Common myeloid progenitor, CD34-positive (primary cell): ENCODE measurements around the gene RDH14.

Source experiments
- CTCF ChIA-PET: fragments of 350-600 bp; sonication (Branson Sonifier 250); formaldehyde crosslinking; loops from one replicate; lab custom pipeline; 2021; ENCODE audit warnings: antibody characterized with exemption; lab: Charles Lee
- POLR2A ChIA-PET: fragments of 350-600 bp; sonication (Branson Sonifier 250); formaldehyde crosslinking; loops from one replicate; lab custom pipeline; 2021; ENCODE audit warnings: antibody characterized with exemption; lab: Charles Lee
- DNase-seq, 3 donors: peaks; one replicate each; pipeline versions ENCODE4 v3.0.0 to v3.0.0-alpha.2; 2013
- H3K27ac ChIP-seq, 2 experiments: 1 replicate in 1 of 2; 2 replicates in 1 of 2; pipeline ENCODE4 v1.7.0; 2013; ENCODE audit warnings: inconsistent platforms in 2 of 2, low read length in 2 of 2, mild to moderate bottlenecking in 2 of 2, low read depth in 1 of 2, moderate library complexity in 1 of 2; ENCODE audit not compliant: severe bottlenecking in 2 of 2, insufficient read depth in 1 of 2, poor library complexity in 1 of 2
- H3K27me3 ChIP-seq, 5 experiments: replicated peaks in 2 of 5; 1 replicate in 3 of 5; 2 replicates in 2 of 5; pipeline versions ENCODE4 v1.6.1 to v1.7.0; 2013; ENCODE audit warnings: low read length in 4 of 5, mild to moderate bottlenecking in 2 of 5, moderate library complexity in 2 of 5, inconsistent platforms in 1 of 5; ENCODE audit not compliant: insufficient read depth in 5 of 5, control insufficient read depth in 4 of 5
- H3K36me3 ChIP-seq, 4 experiments: 1 replicate in 2 of 4; 2 replicates in 2 of 4; pipeline versions ENCODE4 v1.6.1 to v1.7.0; 2013; ENCODE audit warnings: low read length in 3 of 4, control low read depth in 1 of 4, mild to moderate bottlenecking in 1 of 4; ENCODE audit not compliant: control insufficient read depth in 4 of 4, insufficient read depth in 4 of 4
- H3K4me1 ChIP-seq, 4 experiments: 1 replicate in 3 of 4; 2 replicates in 1 of 4; pipeline versions ENCODE4 v1.6.1 to v1.7.1; 2013; ENCODE audit warnings: low read length in 3 of 4, mild to moderate bottlenecking in 3 of 4, control low read depth in 1 of 4, inconsistent platforms in 1 of 4, moderate library complexity in 1 of 4; ENCODE audit not compliant: control insufficient read depth in 4 of 4, insufficient read depth in 4 of 4; ENCODE audit errors: control extremely low read depth in 1 of 4
- H3K4me3 ChIP-seq, 7 experiments: 1 replicate in 4 of 7; 2 replicates in 3 of 7; pipeline versions ENCODE4 v1.5.1 to v1.7.0; 2013; ENCODE audit warnings: mild to moderate bottlenecking in 7 of 7, low read length in 6 of 7, moderate library complexity in 6 of 7, inconsistent platforms in 2 of 7, low read depth in 2 of 7, control low read depth in 1 of 7; ENCODE audit not compliant: insufficient read depth in 4 of 7, control insufficient read depth in 1 of 7; ENCODE audit errors: extremely low read depth in 1 of 7
- H3K9me3 ChIP-seq, 5 experiments: 1 replicate in 4 of 5; 2 replicates in 1 of 5; pipeline versions ENCODE4 v1.6.1 to v1.7.1; 2013; ENCODE audit warnings: low read length in 4 of 5, mild to moderate bottlenecking in 2 of 5, inconsistent platforms in 1 of 5, low read depth in 1 of 5, moderate library complexity in 1 of 5; ENCODE audit not compliant: control insufficient read depth in 4 of 5, insufficient read depth in 2 of 5; ENCODE audit errors: control extremely low read depth in 1 of 5
- WGBS: methylation state at CpG from one replicate; pipeline ENCODE4 v1.1.5; 2013; ENCODE audit not compliant: insufficient coverage; 5-methylcytosine and 5-hydroxymethylcytosine counted together

The RDH14 gene

DNA sequence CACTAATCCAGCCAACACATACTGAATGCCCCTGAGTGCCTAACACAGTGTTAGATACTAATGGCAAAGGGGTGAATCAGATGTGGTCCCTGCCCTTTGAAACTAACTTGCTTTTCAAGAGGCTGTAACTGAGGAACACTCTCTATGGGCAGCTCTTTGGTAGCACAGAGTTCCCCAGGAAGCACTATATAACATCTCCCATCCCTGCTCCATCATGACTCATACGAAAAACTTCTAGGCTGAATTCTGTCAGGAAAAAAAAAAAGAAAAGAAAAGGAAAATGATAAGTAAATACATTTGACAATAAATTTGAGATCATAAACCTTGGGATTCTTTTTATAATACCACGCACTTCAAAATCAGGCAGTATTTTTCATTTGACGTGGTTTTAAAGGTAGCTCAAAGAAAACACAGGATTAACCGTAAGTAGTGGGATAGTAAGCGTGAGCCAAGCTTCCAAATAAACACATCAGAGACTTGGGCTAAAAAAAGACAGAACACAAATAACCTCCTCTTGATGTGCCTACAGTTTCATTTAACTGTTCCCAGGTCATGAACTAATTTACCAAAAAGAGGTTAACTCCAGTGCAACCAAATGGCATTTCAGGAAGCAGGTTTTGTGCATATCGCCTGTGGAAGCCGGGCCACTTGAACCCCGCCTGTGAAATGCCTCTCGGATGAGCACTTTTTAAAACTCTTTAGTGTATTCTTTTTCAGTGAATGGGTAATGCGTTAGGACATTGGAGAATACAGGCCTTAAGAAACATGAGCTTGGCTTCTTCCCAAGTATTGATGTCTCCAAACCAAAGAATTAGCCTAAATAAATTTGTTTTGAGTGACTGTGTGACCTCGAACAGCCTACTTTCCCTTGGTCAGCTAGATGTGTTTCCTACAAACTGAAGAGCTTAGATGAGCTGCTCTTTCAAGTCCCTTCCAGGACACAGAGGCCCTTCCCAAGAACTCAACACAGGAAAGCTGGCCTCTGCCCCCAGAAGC lies 42.0 kb downstream of the RDH14 start:
- no peak for DNase-seq
- H3K27me3 ChIP-seq = peaks cover 0 to 15% (median 9%) of the 10 kb centered on the region in 5 experiments
- no peak overlapping the region for H3K4me3 ChIP-seq
- peaks cover 0 to 2% (median 0%) of the 10 kb centered on the region in 4 experiments for H3K4me1 ChIP-seq
- 88% methylated on average over 3 of the region's 11 CpGs for WGBS
- H3K9me3 ChIP-seq = no peaks in the 10 kb centered on the region
- ChIA-PET CTCF (interaction anchor here (1.1 to 3.7 kb wide), 4 partner anchors 10 to 1345 kb away, joined by 3 to 24 read pairs (median 4); no protein-coding TSS in a partner anchor), POLR2A (no interaction called here)
- no peak overlapping the region for H3K27ac ChIP-seq
- no peaks in the 10 kb centered on the region for H3K36me3 ChIP-seq

- DNase-seq = no peak
- Histone ChIP-seq H3K4me3 (no peak overlapping the region), H3K36me3 (no peaks in the 10 kb centered on the region), H3K9me3 (no peaks in the 10 kb centered on the region), H3K27ac (no peak overlapping the region), H3K27me3 (peaks cover 0 to 15% (median 9%) of the 10 kb centered on the region in 5 experiments), H3K4me1 (peaks cover 0 to 2% (median 0%) of the 10 kb centered on the region in 4 experiments)
- ChIA-PET CTCF (interaction anchor here (1.1 kb wide), 1 partner anchor 85 kb away, joined by 4 read pairs; no protein-coding TSS in a partner anchor), POLR2A (no interaction called here)
- 67% methylated on average over 1 of the region's 1 CpG for WGBS
Measured at GRCh38 chr2:18517386-18517785, 43.1 kb downstream of the RDH14 start.

DNA sequence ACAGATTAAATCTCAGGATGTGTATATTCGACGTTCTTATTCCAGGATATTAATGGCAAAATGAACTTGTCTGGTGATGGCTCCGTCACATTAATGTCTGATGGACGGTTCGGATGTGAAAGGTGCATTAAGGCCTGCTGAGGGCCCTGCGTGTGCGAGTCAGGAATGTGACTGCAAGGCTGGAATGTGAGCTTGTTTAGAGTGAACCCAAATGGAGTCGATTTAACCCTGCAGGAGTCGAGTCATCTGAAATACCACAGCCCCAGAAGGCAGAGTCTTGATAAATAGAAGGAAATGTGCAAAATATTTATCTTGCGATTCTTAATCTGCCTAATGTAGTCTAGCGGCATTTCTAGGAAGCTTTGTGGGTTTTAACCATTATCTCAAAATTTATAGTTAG lies 44.3 kb downstream of the RDH14 start:
- DNase-seq = peak; percentile 19 to 65 (median 34)
- CTCF ChIA-PET = no interaction called here
- Histone ChIP-seq H3K4me1 (peaks cover 0 to 2% (median 0%) of the 10 kb centered on the region in 4 experiments), H3K36me3 (no peaks in the 10 kb centered on the region), H3K9me3 (no peaks in the 10 kb centered on the region), H3K4me3 (no peak overlapping the region), H3K27me3 (peaks cover 0 to 15% (median 9%) of the 10 kb centered on the region in 5 experiments), H3K27ac (no peak overlapping the region)
- 69% methylated on average over 8 of the region's 11 CpGs for WGBS
- POLR2A ChIA-PET = interaction anchor here (0.7 kb wide), 1 partner anchor 44 kb away, joined by 3 read pairs; the partner anchor contains the start of gene RDH14

DNA sequence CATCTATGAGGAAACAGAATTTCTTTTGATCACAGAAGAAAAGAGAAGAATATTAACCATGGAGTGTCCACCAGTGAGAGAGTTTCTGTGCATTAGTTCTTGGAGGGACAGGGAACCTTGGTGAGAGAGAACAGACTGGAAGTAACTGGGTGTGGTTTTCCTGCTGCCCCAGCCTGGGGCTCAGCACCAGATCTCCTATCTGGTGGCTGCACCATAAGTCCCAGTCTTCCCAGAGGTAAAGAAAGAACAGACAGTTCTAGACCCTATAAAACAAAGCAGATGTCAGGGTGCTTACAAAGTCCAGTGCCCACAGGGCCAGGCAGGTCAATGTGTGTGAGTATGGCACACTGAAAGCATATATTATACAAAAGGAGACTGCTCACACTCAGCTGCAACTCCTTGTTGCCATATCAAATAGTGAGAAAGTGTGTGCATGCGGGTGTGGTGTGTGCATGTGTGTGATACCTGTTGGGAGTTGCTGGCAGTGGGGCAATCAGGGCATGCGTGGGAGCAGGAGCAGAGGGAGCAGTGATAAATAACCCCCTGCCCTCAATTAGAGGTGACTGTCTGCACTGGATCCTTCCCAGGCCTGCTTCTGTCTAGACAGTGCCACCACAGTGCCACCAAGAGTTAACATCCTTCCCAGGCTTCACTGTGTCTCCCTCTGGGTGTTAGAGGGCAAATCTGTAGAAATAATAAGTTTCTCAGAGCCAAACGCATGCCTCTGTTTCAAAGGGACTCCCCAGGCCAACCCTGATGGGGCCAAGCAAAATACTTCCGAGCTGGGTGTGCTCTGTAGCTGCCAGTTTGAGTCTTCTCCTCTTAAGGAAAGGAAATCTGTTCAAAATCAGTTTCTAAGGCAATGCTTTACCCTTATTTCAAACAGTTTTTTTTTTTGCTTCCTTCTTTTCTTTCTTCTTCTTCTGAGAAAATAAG lies 45.7 kb downstream of the RDH14 start:
- ChIA-PET CTCF (interaction anchor here (0.7 kb wide), 1 partner anchor 836 kb away, joined by 3 read pairs; no protein-coding TSS in a partner anchor), POLR2A (no interaction called here)

GRCh38 chr2:18510775-18511174 lies 49.7 kb downstream of the RDH14 start:
- Histone ChIP-seq H3K4me3 (no peak overlapping the region), H3K9me3 (no peaks in the 10 kb centered on the region), H3K4me1 (peaks cover 0 to 2% (median 0%) of the 10 kb centered on the region in 4 experiments), H3K36me3 (no peaks in the 10 kb centered on the region), H3K27me3 (peaks cover 0 to 10% (median 0%) of the 10 kb centered on the region in 5 experiments), H3K27ac (no peak overlapping the region)
- no CpG with 5 or more reads among the region's 2 CpGs for WGBS
- CTCF ChIA-PET = interaction anchor here (1.0 kb wide), 1 partner anchor 25 kb away, joined by 3 read pairs; no protein-coding TSS in a partner anchor
- DNase-seq = no peak
- POLR2A ChIA-PET = no interaction called here

More for the DNA sequence above, 45.7 kb downstream of the RDH14 start:
- no peak overlapping the region for H3K27ac ChIP-seq
- no peak for DNase-seq
- no peak overlapping the region for H3K4me3 ChIP-seq
- H3K27me3 ChIP-seq = peaks cover 0 to 20% (median 9%) of the 10 kb centered on the region in 5 experiments
- no peaks in the 10 kb centered on the region for H3K36me3 ChIP-seq
- 95% methylated on average over 2 of the region's 4 CpGs for WGBS
- H3K9me3 ChIP-seq = no peaks in the 10 kb centered on the region
- H3K4me1 ChIP-seq = peaks cover 0 to 2% (median 0%) of the 10 kb centered on the region in 4 experiments

DNA sequence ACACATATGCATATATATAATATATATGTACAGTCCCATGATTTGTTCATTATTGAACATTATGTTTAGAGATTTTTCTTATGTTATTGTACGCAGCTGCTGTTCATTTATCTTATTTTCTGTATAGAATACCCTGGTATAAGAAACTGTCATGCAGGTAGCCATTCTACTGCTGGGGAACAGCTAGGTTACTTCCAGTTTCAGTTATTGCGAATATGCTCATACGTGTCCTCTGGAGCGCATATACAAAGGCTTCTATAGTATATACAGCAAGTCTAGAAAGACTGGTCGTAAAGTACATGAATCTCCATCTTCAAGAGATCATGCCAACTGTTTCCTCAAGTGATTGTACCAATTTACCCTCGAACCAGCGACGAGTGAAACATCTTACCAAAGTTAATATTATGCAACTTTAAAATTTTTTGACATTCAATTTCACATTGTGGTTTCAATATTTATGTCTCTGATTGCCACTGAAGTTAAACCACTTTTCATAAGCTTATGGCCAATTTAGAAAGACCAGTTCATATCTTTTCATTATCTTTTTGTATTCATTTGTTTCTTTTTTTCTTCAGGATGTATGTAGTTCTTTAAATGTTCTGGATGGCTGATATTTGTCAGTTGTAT lies 53.5 kb downstream of the RDH14 start:
- whole genome bisulfite sequencing = 72% methylated on average over 4 of the region's 8 CpGs
- Histone ChIP-seq H3K4me3 (no peak overlapping the region), H3K36me3 (no peaks in the 10 kb centered on the region), H3K4me1 (no peaks in the 10 kb centered on the region), H3K27ac (no peak overlapping the region), H3K9me3 (no peaks in the 10 kb centered on the region), H3K27me3 (peaks cover 0 to 9% (median 0%) of the 10 kb centered on the region in 5 experiments)
- POLR2A ChIA-PET = interaction anchor here (0.6 kb wide), 1 partner anchor 1841 kb away, joined by 3 read pairs; no protein-coding TSS in a partner anchor
- DNase-seq = peak in 1 of 3 donors; percentile 39
- CTCF ChIA-PET = interaction anchor here (0.7 to 0.9 kb wide), 3 partner anchors 13 to 1393 kb away, joined by 3 to 4 read pairs (median 3); no protein-coding TSS in a partner anchor
